Lower leg skin (tissue), 3 donors: ENCODE measurements around the gene CAMK2D.

Experiments used
- CTCF ChIP-seq, 3 donors: fragments of 450-650 bp; IDR thresholded peaks; one replicate each; pipeline ENCODE4 v1.5.1; 2016; ENCODE audit warnings: antibody characterized with exemption in 3 of 3, mild to moderate bottlenecking in 3 of 3, moderate library complexity in 2 of 3
- POLR2A ChIP-seq, 2 donors: fragments of 450-650 bp; IDR thresholded peaks; one replicate each; pipeline ENCODE4 v1.6.1; 2016 to 2017; ENCODE audit warnings: antibody characterized with exemption in 2 of 2, mild to moderate bottlenecking in 1 of 2, moderate library complexity in 1 of 2

DNA sequence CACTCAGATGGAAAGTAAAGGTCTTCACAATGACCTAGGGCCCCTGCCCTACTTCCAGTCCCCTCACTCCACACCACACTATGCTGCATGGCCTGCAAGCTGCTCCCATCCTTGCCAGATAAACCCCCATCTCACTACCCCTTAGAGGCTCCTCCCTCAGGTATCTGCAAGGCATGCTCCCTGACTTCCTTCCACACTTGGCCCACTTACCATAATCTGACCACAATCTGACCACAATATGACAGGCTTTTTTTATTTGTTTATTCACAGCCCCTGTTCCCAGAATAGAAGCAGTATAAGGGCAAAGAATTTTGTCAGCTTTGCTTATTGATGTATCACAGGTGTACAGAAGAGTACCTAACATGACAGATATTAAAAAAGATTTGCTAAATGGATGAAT is 124.7 kb downstream of the CAMK2D start:
- TF ChIP-seq CTCF (IDR thresholded peaks at IDR 0.05) = no peak
- no peak for TF ChIP-seq POLR2A (IDR thresholded peaks at IDR 0.05)
